ENCODE measurements around the gene TPK1. TPM values are rescaled to one million over a fixed set of nuclear protein-coding genes. Genes with fewer than 3 reads are reported as not detected.

Gene TPK1
- total and polyA plus RNA-seq, 2 of the 8 experiments (the other 6 are each of a cell fraction or from before 2014, with no cell fraction given): 1.9 to 2.7 TPM

- no peak overlapping the region for H4K91ac ChIP-seq (replicated peaks; ENCODE audit: insufficient read length, low read length)
- TF ChIP-seq RAD21 (IDR thresholded peaks at IDR 0.05 in 1 of 2, conservative IDR thresholded peaks at IDR 0.05 in 1 of 2; ENCODE audit: low read depth in 2 of 2, low read length in 2 of 2): no peak
- TF ChIP-seq NRF1 (IDR thresholded peaks at IDR 0.05; ENCODE audit: low read depth, low read length): no peak
- no peak for TF ChIP-seq SAP30 (IDR thresholded peaks at IDR 0.05; ENCODE audit: insufficient read depth, insufficient replicate concordance, low read length)
- no peak for TF ChIP-seq CHD1 (IDR thresholded peaks at IDR 0.05; ENCODE audit: low read depth, low read length)
These were observed 18.9 kb downstream of the TPK1 start for GRCh38 chr7:144817001-144817400.

More at GRCh38 chr7:144817001-144817400, 18.9 kb downstream of the TPK1 start:
- H4K8ac ChIP-seq (ENCODE audit: extremely low read depth, insufficient read depth, low read length): no peak overlapping the region
- no peak overlapping the region for H3K18ac ChIP-seq (ENCODE audit: extremely low read depth, low read length)
- no peak overlapping the region for H3K4me3 ChIP-seq (ENCODE audit: extremely low read depth in 1 of 4, insufficient read depth in 2 of 4, low read depth in 3 of 4, low read length in 4 of 4)
- H3K23ac ChIP-seq (ENCODE audit: insufficient read length): no peak overlapping the region
- no peak overlapping the region for H2BK5ac ChIP-seq (ENCODE audit: low read depth, low read length)
- H3K9me3 ChIP-seq (ENCODE audit: insufficient read depth in 2 of 2, low read depth in 1 of 2, low read length in 1 of 2): no peaks in the 10 kb centered on the region
- POLR2A ChIA-PET (ENCODE audit: partially characterized antibody): no interaction called here
- H4K20me1 ChIP-seq (replicated peaks in 1 of 2; ENCODE audit: control insufficient read depth in 1 of 2, insufficient read depth in 2 of 2, low read length in 2 of 2): no peaks in the 10 kb centered on the region
- no peak overlapping the region for H3K14ac ChIP-seq (ENCODE audit: insufficient read length)
- H3K4ac ChIP-seq (replicated peaks; ENCODE audit: insufficient read length, low read depth, low read length): no peak overlapping the region
- H3K56ac ChIP-seq (replicated peaks; ENCODE audit: insufficient read length, low read depth, low read length): no peak overlapping the region
- H3K79me2 ChIP-seq (ENCODE audit: control insufficient read depth in 1 of 2, insufficient read depth in 2 of 2, low read length in 2 of 2): no peaks in the 10 kb centered on the region
- no peak overlapping the region for H2AFZ ChIP-seq (ENCODE audit: low read length)
- no peak overlapping the region for H2AK5ac ChIP-seq (ENCODE audit: low read depth, low read length)
- H2BK120ac ChIP-seq (replicated peaks; ENCODE audit: low read depth, low read length): no peak overlapping the region
- no peaks in the 10 kb centered on the region for H3K36me3 ChIP-seq (ENCODE audit: control insufficient read depth in 2 of 4, insufficient read depth in 4 of 4, low read length in 3 of 4)
- H2BK20ac ChIP-seq (ENCODE audit: low read length): no peak overlapping the region
- no peak overlapping the region for H4K5ac ChIP-seq (ENCODE audit: insufficient read length, low read depth, low read length)
- no peaks in the 10 kb centered on the region for H3K4me1 ChIP-seq (replicated peaks in 1 of 4; ENCODE audit: control insufficient read depth in 3 of 4, insufficient read depth in 4 of 4, low read length in 3 of 4)
- H2BK12ac ChIP-seq (ENCODE audit: low read depth, low read length): no peak overlapping the region
- H3K9ac ChIP-seq (replicated peaks in 1 of 4; ENCODE audit: extremely low read depth in 1 of 4, low read depth in 3 of 4, low read length in 3 of 4): no peak overlapping the region
- H3K27ac ChIP-seq (ENCODE audit: low read depth, low read length): no peak overlapping the region
- DNase-seq (ENCODE audit: low read depth in 1 of 2, low spot score in 2 of 2) (no peak), FAIRE-seq (no peak)
- no peaks in the 10 kb centered on the region for H3K27me3 ChIP-seq (replicated peaks in 1 of 4; ENCODE audit: control insufficient read depth in 3 of 4, extremely low read depth in 1 of 4, insufficient read depth in 3 of 4, low read length in 3 of 4)
- WGBS, 2 experiments (ENCODE audit: extremely low coverage in 1 of 2, insufficient coverage in 1 of 2, insufficient read length in 1 of 2, insufficient replicate concordance in 2 of 2, low coverage in 1 of 2, low lambda C conversion rate in 2 of 2, missing lambda C conversion rate in 1 of 2): 93% methylated on average over 3 of the region's 3 CpGs; no CpG with 5 or more reads in 1 of the 2 experiments
- H3K79me1 ChIP-seq (ENCODE audit: low read depth, low read length): no peaks in the 10 kb centered on the region
- CTCF ChIA-PET (ENCODE audit: partially characterized antibody): no interaction called here
- no peaks in the 10 kb centered on the region for H3K23me2 ChIP-seq (ENCODE audit: low read depth, low read length)
- no peak overlapping the region for H3K4me2 ChIP-seq (ENCODE audit: insufficient read depth in 1 of 2, low read depth in 2 of 2, low read length in 2 of 2)
- H2BK15ac ChIP-seq (ENCODE audit: low read length): no peak overlapping the region

Measured in H1 (cell line).